GM23338 (cell line): ENCODE data around the gene BPIFB6. TPM values are rescaled to one million over a fixed set of nuclear protein-coding genes. Genes with fewer than 3 reads are reported as not detected.

Experiments used
- ATAC-seq: fragments of 200-7000 bp; cut with Tn5 transposase; 3 replicates; pipeline ENCODE4 v1.9.1; 2020
- DNase-seq: peaks from one replicate; pipeline ENCODE4 v3.0.0-alpha.2; 2015; ENCODE audit warnings: low spot score
- H2AFZ ChIP-seq: fragments of 200-600 bp; sonication (generic); 2 replicates; pipeline ENCODE4 v1.8.0; 2016; ENCODE audit warnings: antibody characterized with exemption, mild to moderate bottlenecking, moderate library complexity
- H3F3A ChIP-seq: fragments of 200-600 bp; sonication (generic); replicated peaks from 2 replicates; pipeline ENCODE4 v1.8.0; 2017; ENCODE audit warnings: antibody characterized with exemption, mixed run types, low read depth
- H3K27ac ChIP-seq: fragments of 200-600 bp; sonication (generic); 2 replicates; pipeline ENCODE4 v1.6.1; 2016; ENCODE audit warnings: low read depth
- H3K27me3 ChIP-seq: fragments of 200-600 bp; sonication (generic); 2 replicates; pipeline ENCODE4 v1.8.0; 2016; ENCODE audit warnings: mild to moderate bottlenecking, mixed run types, moderate library complexity; ENCODE audit not compliant: insufficient read depth
- H3K36me3 ChIP-seq: fragments of 200-600 bp; sonication (generic); 2 replicates; pipeline ENCODE4 v1.8.0; 2016; ENCODE audit warnings: mild to moderate bottlenecking; ENCODE audit not compliant: insufficient read depth
- H3K4me1 ChIP-seq: fragments of 200-600 bp; sonication (generic); 2 replicates; pipeline ENCODE4 v1.8.0; 2016; ENCODE audit warnings: mild to moderate bottlenecking, moderate library complexity; ENCODE audit not compliant: insufficient read depth
- H3K4me2 ChIP-seq: fragments of 200-600 bp; sonication (generic); 2 replicates; pipeline ENCODE4 v1.7.1; 2017; ENCODE audit warnings: mixed run types
- H3K4me3 ChIP-seq: fragments of 200-600 bp; sonication (generic); 2 replicates; pipeline ENCODE4 v1.6.1; 2016; ENCODE audit warnings: mixed run types
- H3K79me2 ChIP-seq: fragments of 200-600 bp; sonication (generic); replicated peaks from 2 replicates; pipeline ENCODE4 v1.8.0; 2017; ENCODE audit warnings: mild to moderate bottlenecking; ENCODE audit not compliant: insufficient read depth
- H3K9me2 ChIP-seq: fragments of 200-600 bp; sonication (generic); 2 replicates; pipeline ENCODE4 v1.8.0; 2017; ENCODE audit not compliant: insufficient read depth
- H4K20me1 ChIP-seq: fragments of 200-600 bp; sonication (generic); replicated peaks from 2 replicates; pipeline ENCODE4 v1.8.0; 2017; ENCODE audit warnings: mild to moderate bottlenecking; ENCODE audit not compliant: insufficient read depth
- H3K27ac Mint-ChIP-seq: 2 replicates; pipeline ENCODE4 v1.8.0; 2020; ENCODE audit warnings: inconsistent platforms, mild to moderate bottlenecking, moderate library complexity, mixed read lengths
- H3K27me3 Mint-ChIP-seq: 3 replicates; pipeline ENCODE4 v1.8.0; 2022; ENCODE audit warnings: low read depth, mild to moderate bottlenecking, moderate library complexity, mixed read lengths, inconsistent platforms; ENCODE audit not compliant: insufficient read depth, poor library complexity
- H3K36me3 Mint-ChIP-seq: 3 replicates; pipeline ENCODE4 v1.8.0; 2021; ENCODE audit warnings: low read depth, mild to moderate bottlenecking, inconsistent platforms, moderate library complexity, mixed read lengths
- H3K4me1 Mint-ChIP-seq: 3 replicates; pipeline ENCODE4 v1.8.0; 2020; ENCODE audit warnings: mild to moderate bottlenecking, inconsistent platforms, mixed read lengths
- H3K4me3 Mint-ChIP-seq: 3 replicates; pipeline ENCODE4 v1.8.0; 2021; ENCODE audit warnings: moderate library complexity, mild to moderate bottlenecking, inconsistent platforms, mixed read lengths
- H3K9me3 Mint-ChIP-seq: 3 replicates; pipeline ENCODE4 v1.8.0; 2020; ENCODE audit warnings: moderate library complexity, mild to moderate bottlenecking, inconsistent platforms, mixed read lengths
- CREB1 ChIP-seq: fragments of 250-450 bp; sonication (Bioruptor Pico); IDR thresholded peaks from 2 replicates; pipeline ENCODE4 v1.5.0; 2020; ENCODE audit warnings: low read depth, mild to moderate bottlenecking, moderate library complexity
- EZH2 ChIP-seq: fragments of 200-600 bp; sonication (generic); IDR thresholded peaks from one replicate; pipeline ENCODE4 v1.8.0; 2017; ENCODE audit warnings: antibody characterized with exemption, mild to moderate bottlenecking, low read depth; ENCODE audit not compliant: unreplicated experiment
- EZH2phosphoT487 ChIP-seq: fragments of 200-600 bp; sonication (generic); IDR thresholded peaks from one replicate; pipeline ENCODE4 v1.8.1; 2018; ENCODE audit warnings: antibody characterized with exemption; ENCODE audit not compliant: unreplicated experiment
- JUNB ChIP-seq: IDR thresholded peaks from one replicate; pipeline ENCODE4 v1.6.1; 2016; ENCODE audit warnings: antibody characterized with exemption; ENCODE audit not compliant: unreplicated experiment
- NANOG ChIP-seq: IDR thresholded peaks from 2 replicates; pipeline ENCODE4 v1.6.1; 2016; ENCODE audit warnings: antibody characterized with exemption, borderline replicate concordance
- POLR2AphosphoS5 ChIP-seq: IDR thresholded peaks from 2 replicates; pipeline ENCODE4 v1.6.1; 2016; ENCODE audit warnings: antibody characterized with exemption, low read depth
- ZNF114 ChIP-seq: fragments of 250-450 bp; sonication (Bioruptor Pico); IDR thresholded peaks from 2 replicates; pipeline ENCODE4 v1.5.0; 2020; ENCODE audit warnings: mild to moderate bottlenecking, moderate library complexity
- polyA plus RNA-seq: library from polyadenylated mRNA; unstranded; fragments of >200 nt; fragmentation: Nextera tagmentation; extraction: Ambion mirVana; gene quantifications from 2 replicates; pipeline ENCODE4 v1.2.1, GENCODE V29; 2016
- total RNA-seq: library from RNA; depleted of rRNA; stranded (reverse); fragments of >200 nt; shearing (Covaris generic); gene quantifications from 2 replicates; pipeline ENCODE4 v1.2.3, GENCODE V29; 2014
- TF ChIP-seq, protein P1 (sequence below): fragments of 250-450 bp; sonication (Bioruptor Pico); IDR thresholded peaks from 2 replicates; pipeline ENCODE4 v1.5.0; 2020; ENCODE audit warnings: mild to moderate bottlenecking, moderate library complexity
- TF ChIP-seq, protein P2 (sequence below), 2 experiments: fragments of 200-600 bp in 1 of 2; sonication (generic) in 1 of 2; conservative IDR thresholded peaks; 2 replicates each; pipeline versions ENCODE4 v1.5.1 to v1.6.1; 2016 to 2017; ENCODE audit warnings: antibody characterized with exemption in 2 of 2, low read depth in 2 of 2, mild to moderate bottlenecking in 2 of 2, moderate library complexity in 1 of 2
- TF ChIP-seq, protein P3 (sequence below): IDR thresholded peaks from one replicate; pipeline ENCODE4 v1.6.1; 2018; ENCODE audit warnings: antibody characterized with exemption; ENCODE audit not compliant: unreplicated experiment
- TF ChIP-seq, protein P4 (sequence below): IDR thresholded peaks from 2 replicates; pipeline ENCODE4 v1.6.1; 2016; ENCODE audit warnings: antibody characterized with exemption

BPIFB6 gene
- total and polyA plus RNA-seq, 2 experiments from 2014 or later: not detected

DNA sequence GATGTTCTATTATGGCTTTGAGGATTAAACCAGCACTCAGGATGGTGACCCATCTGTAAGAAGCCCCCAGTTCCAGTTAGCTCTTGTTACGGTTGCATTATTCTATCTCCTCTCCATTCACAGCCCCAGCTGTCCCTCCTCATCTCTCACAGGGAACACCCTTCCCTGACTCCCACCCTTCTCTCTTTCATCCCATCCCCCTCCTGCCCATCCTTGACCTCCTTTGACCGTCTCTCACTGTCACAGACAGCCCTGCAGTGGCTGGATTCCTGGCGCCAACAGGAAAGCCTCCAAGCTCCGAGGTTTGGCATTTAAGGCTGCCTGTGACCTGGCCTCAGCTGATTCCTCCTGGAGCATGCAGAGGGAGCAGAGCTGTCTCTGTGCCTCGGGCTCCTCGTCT is 43.8 kb downstream of the BPIFB6 start:
- ATAC-seq (no peak), DNase-seq (no peak)
- no peak overlapping the region for H3K4me3 Mint-ChIP-seq

More for the DNA sequence above, 43.8 kb downstream of the BPIFB6 start:
- Mint-ChIP-seq H3K9me3 (no peaks in the 10 kb centered on the region; the same call in 2 of the 3 replicates), H3K27me3 (no peaks in the 10 kb centered on the region), H3K27ac (no peak overlapping the region), H3K4me1 (no peaks in the 10 kb centered on the region), H3K36me3 (no peaks in the 10 kb centered on the region)
- Histone ChIP-seq H3K36me3 (no peaks in the 10 kb centered on the region), H3K4me1 (no peaks in the 10 kb centered on the region), H3F3A (no peaks in the 10 kb centered on the region), H2AFZ (no peak overlapping the region), H4K20me1 (no peaks in the 10 kb centered on the region), H3K79me2 (no peaks in the 10 kb centered on the region), H3K27ac (no peak overlapping the region), H3K4me2 (no peak overlapping the region), H3K4me3 (no peak overlapping the region), H3K27me3 (no peaks in the 10 kb centered on the region), H3K9me2 (no peaks in the 10 kb centered on the region)
- TF ChIP-seq, protein P1, sequence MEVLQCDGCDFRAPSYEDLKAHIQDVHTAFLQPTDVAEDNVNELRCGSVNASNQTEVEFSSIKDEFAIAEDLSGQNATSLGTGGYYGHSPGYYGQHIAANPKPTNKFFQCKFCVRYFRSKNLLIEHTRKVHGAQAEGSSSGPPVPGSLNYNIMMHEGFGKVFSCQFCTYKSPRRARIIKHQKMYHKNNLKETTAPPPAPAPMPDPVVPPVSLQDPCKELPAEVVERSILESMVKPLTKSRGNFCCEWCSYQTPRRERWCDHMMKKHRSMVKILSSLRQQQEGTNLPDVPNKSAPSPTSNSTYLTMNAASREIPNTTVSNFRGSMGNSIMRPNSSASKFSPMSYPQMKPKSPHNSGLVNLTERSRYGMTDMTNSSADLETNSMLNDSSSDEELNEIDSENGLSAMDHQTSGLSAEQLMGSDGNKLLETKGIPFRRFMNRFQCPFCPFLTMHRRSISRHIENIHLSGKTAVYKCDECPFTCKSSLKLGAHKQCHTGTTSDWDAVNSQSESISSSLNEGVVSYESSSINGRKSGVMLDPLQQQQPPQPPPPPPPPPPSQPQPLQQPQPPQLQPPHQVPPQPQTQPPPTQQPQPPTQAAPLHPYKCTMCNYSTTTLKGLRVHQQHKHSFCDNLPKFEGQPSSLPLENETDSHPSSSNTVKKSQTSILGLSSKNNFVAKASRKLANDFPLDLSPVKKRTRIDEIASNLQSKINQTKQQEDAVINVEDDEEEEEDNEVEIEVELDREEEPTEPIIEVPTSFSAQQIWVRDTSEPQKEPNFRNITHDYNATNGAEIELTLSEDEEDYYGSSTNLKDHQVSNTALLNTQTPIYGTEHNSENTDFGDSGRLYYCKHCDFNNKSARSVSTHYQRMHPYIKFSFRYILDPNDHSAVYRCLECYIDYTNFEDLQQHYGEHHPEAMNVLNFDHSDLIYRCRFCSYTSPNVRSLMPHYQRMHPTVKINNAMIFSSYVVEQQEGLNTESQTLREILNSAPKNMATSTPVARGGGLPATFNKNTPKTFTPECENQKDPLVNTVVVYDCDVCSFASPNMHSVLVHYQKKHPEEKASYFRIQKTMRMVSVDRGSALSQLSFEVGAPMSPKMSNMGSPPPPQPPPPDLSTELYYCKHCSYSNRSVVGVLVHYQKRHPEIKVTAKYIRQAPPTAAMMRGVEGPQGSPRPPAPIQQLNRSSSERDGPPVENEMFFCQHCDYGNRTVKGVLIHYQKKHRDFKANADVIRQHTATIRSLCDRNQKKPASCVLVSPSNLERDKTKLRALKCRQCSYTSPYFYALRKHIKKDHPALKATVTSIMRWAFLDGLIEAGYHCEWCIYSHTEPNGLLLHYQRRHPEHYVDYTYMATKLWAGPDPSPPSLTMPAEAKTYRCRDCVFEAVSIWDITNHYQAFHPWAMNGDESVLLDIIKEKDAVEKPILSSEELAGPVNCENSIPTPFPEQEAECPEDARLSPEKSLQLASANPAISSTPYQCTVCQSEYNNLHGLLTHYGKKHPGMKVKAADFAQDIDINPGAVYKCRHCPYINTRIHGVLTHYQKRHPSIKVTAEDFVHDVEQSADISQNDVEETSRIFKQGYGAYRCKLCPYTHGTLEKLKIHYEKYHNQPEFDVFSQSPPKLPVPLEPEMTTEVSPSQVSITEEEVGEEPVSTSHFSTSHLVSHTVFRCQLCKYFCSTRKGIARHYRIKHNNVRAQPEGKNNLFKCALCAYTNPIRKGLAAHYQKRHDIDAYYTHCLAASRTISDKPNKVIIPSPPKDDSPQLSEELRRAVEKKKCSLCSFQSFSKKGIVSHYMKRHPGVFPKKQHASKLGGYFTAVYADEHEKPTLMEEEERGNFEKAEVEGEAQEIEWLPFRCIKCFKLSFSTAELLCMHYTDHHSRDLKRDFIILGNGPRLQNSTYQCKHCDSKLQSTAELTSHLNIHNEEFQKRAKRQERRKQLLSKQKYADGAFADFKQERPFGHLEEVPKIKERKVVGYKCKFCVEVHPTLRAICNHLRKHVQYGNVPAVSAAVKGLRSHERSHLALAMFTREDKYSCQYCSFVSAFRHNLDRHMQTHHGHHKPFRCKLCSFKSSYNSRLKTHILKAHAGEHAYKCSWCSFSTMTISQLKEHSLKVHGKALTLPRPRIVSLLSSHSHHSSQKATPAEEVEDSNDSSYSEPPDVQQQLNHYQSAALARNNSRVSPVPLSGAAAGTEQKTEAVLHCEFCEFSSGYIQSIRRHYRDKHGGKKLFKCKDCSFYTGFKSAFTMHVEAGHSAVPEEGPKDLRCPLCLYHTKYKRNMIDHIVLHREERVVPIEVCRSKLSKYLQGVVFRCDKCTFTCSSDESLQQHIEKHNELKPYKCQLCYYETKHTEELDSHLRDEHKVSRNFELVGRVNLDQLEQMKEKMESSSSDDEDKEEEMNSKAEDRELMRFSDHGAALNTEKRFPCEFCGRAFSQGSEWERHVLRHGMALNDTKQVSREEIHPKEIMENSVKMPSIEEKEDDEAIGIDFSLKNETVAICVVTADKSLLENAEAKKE (CRISPR knock-in tag): no peak
- no peak for TF ChIP-seq JUNB
- no peak for TF ChIP-seq EZH2
- no peak for TF ChIP-seq CREB1 (CRISPR knock-in tag)
- no peak for TF ChIP-seq EZH2phosphoT487
- TF ChIP-seq ZNF114 (CRISPR knock-in tag): no peak
- TF ChIP-seq, protein P2, sequence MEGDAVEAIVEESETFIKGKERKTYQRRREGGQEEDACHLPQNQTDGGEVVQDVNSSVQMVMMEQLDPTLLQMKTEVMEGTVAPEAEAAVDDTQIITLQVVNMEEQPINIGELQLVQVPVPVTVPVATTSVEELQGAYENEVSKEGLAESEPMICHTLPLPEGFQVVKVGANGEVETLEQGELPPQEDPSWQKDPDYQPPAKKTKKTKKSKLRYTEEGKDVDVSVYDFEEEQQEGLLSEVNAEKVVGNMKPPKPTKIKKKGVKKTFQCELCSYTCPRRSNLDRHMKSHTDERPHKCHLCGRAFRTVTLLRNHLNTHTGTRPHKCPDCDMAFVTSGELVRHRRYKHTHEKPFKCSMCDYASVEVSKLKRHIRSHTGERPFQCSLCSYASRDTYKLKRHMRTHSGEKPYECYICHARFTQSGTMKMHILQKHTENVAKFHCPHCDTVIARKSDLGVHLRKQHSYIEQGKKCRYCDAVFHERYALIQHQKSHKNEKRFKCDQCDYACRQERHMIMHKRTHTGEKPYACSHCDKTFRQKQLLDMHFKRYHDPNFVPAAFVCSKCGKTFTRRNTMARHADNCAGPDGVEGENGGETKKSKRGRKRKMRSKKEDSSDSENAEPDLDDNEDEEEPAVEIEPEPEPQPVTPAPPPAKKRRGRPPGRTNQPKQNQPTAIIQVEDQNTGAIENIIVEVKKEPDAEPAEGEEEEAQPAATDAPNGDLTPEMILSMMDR (conservative IDR thresholded peaks at IDR 0.05; ENCODE audit: low read depth in 2 of 2): no peak
- TF ChIP-seq, protein P3, sequence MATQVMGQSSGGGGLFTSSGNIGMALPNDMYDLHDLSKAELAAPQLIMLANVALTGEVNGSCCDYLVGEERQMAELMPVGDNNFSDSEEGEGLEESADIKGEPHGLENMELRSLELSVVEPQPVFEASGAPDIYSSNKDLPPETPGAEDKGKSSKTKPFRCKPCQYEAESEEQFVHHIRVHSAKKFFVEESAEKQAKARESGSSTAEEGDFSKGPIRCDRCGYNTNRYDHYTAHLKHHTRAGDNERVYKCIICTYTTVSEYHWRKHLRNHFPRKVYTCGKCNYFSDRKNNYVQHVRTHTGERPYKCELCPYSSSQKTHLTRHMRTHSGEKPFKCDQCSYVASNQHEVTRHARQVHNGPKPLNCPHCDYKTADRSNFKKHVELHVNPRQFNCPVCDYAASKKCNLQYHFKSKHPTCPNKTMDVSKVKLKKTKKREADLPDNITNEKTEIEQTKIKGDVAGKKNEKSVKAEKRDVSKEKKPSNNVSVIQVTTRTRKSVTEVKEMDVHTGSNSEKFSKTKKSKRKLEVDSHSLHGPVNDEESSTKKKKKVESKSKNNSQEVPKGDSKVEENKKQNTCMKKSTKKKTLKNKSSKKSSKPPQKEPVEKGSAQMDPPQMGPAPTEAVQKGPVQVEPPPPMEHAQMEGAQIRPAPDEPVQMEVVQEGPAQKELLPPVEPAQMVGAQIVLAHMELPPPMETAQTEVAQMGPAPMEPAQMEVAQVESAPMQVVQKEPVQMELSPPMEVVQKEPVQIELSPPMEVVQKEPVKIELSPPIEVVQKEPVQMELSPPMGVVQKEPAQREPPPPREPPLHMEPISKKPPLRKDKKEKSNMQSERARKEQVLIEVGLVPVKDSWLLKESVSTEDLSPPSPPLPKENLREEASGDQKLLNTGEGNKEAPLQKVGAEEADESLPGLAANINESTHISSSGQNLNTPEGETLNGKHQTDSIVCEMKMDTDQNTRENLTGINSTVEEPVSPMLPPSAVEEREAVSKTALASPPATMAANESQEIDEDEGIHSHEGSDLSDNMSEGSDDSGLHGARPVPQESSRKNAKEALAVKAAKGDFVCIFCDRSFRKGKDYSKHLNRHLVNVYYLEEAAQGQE: no peak
- no peak for TF ChIP-seq POLR2AphosphoS5
- TF ChIP-seq, protein P4, sequence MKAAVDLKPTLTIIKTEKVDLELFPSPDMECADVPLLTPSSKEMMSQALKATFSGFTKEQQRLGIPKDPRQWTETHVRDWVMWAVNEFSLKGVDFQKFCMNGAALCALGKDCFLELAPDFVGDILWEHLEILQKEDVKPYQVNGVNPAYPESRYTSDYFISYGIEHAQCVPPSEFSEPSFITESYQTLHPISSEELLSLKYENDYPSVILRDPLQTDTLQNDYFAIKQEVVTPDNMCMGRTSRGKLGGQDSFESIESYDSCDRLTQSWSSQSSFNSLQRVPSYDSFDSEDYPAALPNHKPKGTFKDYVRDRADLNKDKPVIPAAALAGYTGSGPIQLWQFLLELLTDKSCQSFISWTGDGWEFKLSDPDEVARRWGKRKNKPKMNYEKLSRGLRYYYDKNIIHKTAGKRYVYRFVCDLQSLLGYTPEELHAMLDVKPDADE: no peak
- TF ChIP-seq NANOG: no peak
